Neural progenitor cell (in vitro differentiated cells): ENCODE data around the gene SYNDIG1.

Source experiments
- CTCF ChIP-seq: fragments of 200-600 bp; sonication (generic); IDR thresholded peaks from 2 replicates; pipeline ENCODE4 v1.5.1; 2017; ENCODE audit warnings: antibody characterized with exemption, mild to moderate bottlenecking
- EZH2 ChIP-seq: fragments of 200-600 bp; sonication (generic); IDR thresholded peaks from 2 replicates; pipeline ENCODE4 v1.6.1; 2017; ENCODE audit warnings: antibody characterized with exemption, mild to moderate bottlenecking, moderate library complexity

GRCh38 chr20:24487240-24487639 is 17.8 kb downstream of the SYNDIG1 start:
- TF ChIP-seq CTCF: no peak
- TF ChIP-seq EZH2: no peak
